GM20431 (cell line): ENCODE results near the gene AP1M1.

Source experiments
- in situ Hi-C: fragments of 300-500 bp; cut with MseI, MboI; formaldehyde crosslinking; loops from one replicate; pipeline ENCODE4 v1.15.0; 2020; ENCODE audit warnings: low sequenced_read_pairs; ENCODE audit not compliant: unreplicated experiment

AP1M1 gene

DNA sequence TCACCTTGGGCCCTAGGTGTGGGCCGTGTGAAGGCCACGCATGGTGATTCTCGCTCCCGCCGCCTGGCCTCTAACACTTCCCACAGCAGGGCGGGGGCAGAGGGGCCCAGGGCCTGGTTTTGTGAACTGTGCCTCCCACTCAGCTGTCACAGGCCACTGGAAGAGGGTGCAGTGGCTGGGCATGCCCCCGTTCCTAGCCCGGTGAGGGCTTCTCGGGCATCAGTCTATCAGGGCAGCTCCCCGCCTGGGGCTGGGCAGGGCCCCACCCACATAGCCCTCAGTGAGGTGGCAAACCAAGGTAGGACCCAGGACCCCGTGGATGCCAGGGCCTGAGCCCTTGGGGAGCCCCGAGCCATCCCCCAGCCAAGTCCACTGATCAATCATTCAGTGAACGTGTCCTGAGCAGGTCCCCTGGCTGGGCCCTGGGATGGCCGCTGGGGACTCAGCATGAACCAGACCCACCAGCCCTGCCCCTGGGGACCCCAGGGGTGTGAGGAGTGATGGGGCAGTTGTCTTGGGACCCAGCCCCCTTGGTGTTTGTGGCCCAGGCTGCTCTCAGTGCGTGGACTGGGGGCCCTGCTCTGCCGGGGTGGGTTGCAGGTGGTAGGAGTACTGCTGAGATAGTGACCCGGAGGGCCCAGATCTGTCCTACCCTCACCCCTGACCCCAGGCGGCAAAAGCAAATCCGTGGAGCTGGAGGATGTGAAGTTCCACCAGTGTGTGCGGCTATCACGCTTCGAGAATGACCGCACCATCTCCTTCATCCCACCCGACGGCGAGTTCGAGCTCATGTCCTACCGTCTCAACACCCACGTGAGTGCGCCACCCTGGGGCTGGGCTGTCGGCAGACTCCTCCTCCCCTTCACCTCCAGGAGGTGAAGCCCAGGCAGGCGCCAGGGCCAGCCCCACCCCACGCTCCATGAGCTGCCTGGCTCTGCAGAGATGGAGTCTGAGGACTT lies 29.4 kb downstream of the AP1M1 start:
- in situ Hi-C loops: no loop called here

DNA sequence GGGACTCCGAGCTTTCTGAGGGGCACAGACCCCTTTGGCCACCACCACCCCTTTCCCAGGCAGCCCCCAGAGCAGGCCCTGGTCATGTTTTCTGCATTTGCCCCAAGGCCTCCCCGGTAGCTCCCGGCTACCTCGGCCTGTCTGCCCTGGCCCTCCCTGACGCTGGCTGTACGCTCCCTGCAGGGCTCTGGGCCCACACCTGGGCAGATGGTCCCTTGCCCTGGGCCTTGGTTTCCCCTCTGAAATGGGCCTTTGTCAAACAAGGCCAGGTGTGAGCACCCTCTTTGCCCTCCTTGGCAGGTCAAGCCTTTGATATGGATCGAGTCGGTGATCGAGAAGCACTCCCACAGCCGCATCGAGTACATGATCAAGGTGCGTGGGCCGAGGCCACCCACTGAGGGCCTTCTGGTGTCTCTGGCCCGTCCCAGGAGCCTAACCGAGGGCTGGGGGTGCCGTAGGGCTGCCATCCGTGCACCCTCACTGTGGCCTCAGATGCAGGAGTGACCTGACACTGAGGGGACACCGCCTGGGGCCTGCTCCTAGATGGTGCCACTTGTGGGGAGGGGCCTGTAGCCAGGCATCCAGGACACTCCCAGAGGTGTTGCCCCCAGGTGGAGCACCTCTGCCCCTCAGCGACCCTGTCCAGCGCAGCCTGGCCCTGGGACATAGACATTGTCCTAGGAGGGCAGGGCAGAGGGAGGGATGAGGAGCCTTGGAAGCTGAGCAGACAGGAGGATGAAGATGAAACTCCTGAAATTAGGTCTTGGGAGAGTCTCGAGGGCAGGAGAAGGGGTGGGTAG lies 30.3 kb downstream of the AP1M1 start:
- in situ Hi-C loops: no loop called here

DNA sequence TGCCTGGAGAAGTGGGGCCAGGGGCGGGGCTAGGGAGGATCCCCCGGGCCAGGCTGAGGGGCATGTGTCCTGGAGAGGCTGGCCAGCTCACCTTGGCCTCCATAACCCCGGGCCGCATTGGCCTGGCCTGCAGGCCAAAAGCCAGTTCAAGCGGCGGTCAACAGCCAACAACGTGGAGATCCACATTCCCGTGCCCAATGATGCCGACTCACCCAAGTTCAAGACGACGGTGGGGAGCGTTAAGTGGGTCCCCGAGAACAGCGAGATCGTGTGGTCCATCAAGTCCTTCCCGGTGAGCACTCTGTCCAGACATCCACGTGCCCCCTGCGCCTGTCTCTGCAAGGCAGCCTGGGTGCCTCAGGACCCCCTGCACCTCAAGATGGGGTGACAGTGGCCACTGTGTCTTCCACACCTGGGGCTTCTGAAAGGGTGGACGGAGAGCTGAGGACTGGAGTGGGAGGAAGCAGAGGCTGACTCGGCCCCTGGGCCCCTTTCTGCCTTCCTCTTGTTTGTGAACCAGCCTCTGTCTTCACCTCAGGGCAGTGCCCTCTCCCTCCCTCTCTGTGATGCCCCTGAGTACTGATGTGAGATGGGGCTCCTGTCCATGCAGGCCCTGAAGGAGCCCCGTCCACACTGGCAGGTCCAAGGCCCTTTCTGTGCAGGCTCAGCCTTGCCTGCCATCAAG lies 31.1 kb downstream of the AP1M1 start:
- in situ Hi-C loops: no loop called here

DNA sequence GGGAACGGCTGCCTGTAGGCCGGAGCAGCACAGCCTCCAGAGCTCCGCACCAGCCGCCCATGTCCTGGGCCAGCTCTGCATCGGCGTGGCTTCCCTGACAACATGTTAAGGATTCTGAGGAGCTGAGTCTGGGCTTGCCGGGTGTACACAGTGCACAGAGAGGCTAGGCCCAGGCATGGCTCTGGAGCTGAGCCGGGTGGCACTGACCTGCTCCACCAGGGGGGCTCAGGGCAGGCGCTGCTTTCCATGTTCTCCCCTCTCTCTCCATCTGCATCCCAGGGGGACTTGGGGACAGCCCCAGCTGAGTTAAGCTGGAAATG lies 31.6 kb downstream of the AP1M1 start:
- in situ Hi-C loops: no loop called here

DNA sequence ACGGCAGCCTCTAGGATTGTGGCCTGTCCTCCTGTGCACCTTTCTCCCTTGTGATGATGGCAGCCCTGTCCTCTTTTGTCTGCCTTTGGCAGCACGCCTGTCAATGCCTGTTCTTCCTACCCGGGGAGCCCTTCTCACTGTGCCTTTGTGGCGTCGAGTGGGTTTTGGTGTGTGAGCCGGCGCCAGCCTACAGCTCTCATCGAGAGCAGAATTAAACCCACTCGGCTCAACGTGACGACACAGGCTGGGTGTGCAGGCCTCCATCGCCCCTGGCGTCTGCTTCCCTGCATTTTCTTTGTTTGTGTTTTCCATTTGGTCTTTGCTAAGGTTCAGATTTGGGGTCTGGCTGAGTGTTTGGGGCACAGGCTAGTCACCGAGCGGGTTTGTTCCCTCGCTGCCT lies 34.4 kb downstream of the AP1M1 start:
- in situ Hi-C loops: no loop called here

DNA sequence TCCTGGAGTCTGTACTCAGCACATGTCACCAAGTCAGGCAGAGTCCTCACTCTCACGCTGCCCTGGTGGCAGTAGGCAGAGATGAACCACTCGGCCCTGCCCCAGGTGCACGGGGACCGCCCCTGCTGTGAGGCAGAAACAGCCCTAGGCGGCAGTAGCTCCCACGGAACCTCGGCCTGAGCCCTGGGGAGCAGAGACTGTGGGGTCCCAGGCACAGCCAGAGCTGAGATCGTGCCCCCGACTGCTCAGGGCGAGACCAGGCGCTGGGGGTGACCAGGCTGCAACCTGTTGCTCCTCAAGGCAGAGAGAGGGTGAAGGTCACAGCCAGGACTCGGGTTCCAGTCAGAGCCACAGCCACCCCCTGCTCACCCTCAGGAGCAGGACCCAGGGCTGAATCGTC lies 34.9 kb downstream of the AP1M1 start:
- in situ Hi-C loops: no loop called here

DNA sequence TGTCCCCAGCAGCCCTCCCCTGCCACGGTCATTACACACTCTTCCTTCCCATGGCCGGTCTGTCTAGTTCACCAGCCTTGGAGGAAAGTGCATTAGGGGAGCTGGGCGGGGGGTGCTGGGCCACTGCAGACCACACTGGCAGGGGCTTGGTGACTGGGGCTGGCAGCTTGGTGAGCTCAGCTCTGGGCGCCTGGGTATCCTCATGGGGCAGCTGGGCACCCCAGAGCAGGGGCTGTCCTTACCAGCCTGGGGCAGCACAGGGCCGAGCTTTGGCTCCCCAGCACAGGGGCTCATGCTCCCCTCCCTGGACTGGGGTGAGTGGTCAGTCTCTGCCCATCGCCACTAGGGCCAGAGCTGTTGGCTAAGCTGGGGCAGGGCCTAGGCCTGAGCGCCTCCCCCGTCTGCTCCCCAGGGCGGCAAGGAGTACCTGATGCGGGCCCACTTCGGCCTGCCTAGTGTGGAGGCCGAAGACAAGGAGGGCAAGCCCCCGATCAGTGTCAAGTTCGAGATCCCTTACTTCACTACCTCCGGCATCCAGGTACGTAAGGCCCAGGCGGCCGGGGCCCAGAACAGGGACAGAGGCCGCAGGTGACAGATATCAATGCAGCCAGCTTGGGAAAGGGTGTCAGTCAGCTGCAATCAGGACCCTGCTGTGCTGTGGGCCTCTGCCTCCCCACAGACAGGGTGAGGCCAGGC lies 35.5 kb downstream of the AP1M1 start:
- in situ Hi-C loops: no loop called here

DNA sequence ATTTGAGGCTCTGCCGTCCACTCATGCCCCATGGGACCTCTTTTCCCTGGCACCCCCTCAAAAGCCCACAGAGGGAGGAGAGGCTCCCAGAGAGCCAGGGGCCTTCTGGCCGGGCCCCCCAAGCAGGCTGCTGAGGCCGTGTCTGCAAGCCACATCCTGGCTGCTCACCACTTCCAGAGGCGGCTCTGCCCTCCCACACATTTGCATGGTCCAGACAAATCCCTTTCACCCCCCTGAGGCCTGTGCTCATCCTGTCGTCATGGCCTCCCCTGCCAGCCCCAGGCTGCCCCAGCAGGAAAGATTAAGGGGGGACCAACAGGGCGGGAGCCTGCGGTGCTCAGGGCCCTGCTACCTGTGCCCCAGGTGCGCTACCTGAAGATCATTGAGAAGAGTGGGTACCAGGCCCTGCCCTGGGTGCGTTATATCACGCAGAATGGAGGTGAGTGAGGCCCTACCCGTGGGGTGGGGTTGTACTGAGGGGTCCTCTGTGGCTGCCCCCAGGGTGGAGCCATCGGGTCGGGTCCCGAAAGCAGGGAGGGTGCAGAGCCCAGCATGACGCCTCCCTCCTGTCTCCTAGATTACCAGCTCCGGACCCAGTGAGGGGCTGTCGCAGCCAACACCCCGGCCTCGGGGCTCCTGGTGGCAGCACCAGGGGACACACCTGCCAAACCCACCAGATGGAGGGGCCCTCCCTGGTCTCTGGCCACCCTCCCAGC lies 36.3 kb downstream of the AP1M1 start:
- in situ Hi-C loops: no loop called here

DNA sequence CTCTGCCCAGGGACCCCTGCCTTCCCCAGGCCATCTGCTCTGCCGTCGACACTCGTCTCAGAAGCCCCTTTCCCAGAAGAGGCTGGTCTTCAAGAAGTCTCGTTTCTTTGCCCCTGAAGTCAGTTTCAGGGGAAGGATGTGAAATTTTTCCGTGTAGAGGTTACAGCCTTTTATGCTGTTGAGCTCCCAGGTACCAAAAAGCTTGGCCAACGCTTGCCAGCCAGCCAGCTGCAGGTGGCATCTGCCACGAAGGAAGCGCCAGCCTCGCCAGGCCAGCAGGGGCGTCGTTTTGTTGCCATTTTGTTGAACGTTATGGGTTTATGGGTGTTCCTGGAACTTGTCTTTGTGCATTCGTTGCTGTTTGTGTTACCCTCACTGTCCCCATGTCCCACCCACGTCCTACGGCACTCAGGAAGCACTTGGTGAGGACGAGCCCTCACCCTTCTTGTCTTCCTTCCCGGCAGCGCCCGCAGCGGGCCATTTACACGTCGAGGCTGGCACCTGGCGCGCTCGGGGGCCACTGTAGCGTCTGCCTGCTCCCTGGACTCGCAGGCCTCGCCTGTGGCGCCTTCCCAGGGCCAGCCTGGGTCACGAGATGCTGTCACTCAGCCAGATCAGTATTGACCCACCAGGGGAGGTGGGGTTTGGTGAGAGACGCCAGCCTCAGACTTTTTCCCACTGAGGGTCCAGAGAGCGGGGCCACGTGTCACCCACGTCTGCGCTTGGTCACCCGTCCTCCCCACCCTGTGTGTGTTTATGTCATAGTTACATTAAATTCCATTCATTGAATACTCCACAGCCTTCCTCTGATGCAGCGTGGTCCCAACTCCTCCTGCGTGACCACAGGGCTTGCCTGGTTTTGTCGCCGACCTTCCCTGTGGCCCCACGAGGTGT lies 37.1 kb downstream of the AP1M1 start:
- in situ Hi-C loops: no loop called here

DNA sequence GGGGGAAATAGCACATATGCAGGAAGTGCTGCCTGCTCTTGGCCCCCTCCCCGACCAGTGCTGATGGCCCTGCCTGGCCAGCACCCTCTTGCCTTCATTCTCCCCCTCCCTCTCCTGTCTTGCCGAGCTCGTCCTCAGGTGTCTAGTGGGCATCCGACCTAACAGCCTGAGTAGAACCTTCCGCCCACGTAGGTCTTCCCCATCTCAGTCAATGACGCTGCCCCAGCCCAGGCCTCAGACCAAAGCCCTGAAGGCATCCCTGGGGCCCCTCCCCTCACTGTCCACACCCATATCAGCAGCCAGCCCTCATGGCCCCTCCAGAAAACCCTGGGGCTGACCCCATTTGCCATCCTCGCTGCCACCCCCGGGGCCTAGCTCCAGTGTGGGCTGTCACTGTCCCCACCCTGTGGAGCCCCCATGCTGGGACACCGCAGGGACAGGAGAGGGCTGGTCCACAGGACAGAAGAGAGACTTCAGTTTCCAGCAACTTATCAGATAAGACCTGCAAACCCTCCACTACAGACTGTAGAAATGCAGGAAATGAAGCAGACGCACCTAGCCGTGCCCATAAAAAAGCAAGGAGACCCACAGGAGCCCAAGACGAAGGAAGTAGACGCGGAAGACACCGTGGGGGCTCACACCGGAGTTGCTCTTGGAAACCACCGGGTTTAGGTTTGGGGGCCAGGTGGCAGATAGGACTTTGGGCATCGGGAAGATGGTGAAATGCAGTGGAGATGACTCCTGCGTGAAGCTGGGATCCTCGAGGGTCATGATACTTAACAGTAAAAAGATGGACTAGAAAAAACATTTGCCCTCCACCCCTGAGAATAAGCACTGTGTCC lies 38.3 kb downstream of the AP1M1 start:
- in situ Hi-C loops: no loop called here

DNA sequence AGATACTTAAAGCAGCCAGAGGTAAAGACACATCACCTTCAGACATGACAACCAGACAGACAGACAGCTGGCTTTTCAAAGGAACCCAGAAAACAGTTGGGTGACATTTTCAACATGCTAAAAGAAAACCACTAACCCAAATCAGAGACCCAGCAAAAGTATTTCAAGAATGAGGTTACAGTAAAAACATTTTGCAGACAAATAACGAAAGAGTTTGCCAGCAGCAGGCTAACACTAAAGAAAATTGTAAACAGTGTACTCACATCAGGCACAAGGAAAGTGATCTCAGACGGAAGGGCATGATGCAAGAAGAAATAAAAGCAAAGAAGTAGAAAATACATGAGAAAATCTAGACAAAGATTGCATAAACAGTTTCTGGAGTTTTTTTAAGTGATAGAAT lies 46.4 kb downstream of the AP1M1 start:
- in situ Hi-C loops: loop anchor here (5.0 kb wide), 1 partner anchor 138 kb away; no protein-coding TSS in a partner anchor

DNA sequence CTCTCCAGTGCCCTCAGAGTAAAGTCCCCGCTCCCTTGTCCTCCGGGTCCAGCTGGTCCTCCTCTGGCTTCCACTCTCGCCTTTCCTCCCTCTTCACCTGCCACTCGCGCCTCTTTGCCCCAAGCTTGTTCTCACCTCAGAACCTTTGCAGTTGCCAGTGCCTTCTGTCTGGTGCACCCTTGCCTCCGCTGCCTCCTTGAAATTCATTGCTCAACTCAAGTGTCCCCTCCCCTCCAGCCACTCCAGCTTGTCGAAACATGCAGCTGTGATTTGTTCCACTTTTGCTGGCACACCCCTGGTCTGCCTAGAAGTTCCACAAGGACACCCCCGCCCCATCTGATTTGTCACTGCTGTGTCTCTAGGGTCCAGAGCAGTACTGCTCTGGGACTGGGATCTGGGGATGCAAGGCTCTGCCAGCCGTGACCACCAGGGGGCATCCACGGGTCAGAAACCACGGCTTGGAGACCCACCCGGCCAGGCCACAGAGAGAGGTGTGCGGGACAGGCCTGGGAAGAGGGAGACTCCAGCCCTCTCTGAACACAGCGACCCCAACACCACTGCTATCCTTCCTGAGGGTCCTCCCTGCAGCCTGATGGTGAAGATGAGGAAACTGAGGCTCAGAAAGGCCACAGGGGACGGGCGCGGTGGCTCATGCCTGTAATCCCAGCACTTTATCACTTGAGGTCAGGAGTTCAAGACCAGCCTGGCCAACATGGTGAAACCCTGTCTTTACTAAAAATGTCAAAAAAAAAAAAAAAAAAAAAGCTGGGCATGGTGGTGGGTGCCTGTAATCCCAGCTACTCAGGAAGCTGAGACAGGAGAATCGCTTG lies 49.9 kb downstream of the AP1M1 start:
- in situ Hi-C loops: no loop called here

DNA sequence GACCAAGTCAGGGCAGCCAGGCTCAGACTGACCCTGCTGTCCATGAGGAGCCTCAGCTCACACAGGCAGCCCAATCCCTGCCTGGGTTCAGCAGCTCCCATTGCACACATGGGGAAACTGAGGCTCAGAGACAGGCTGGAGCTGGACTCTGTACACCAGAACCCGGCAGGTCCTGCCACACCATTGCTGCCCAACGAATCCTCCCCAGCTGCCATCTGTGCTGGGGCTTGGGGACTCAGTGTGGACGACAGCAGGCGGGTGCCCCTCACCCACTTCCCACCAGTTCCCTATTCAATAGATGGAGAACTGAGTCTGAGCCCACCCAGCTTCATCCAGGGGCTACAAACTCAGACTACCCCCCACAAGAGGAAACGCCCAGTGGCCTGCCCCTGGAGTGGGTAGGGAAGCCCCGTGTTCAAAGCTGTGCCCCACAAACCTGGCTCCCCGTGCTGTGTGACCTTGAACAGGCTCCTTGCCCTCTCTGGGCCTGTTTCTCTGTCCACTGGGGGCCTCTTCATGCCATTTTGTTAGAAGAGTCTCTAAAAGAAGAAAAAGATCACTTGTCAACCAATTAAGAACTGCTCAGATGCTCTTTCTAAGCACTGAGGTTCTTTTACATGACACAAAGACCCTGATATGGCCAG lies 50.8 kb downstream of the AP1M1 start:
- in situ Hi-C loops: no loop called here

DNA sequence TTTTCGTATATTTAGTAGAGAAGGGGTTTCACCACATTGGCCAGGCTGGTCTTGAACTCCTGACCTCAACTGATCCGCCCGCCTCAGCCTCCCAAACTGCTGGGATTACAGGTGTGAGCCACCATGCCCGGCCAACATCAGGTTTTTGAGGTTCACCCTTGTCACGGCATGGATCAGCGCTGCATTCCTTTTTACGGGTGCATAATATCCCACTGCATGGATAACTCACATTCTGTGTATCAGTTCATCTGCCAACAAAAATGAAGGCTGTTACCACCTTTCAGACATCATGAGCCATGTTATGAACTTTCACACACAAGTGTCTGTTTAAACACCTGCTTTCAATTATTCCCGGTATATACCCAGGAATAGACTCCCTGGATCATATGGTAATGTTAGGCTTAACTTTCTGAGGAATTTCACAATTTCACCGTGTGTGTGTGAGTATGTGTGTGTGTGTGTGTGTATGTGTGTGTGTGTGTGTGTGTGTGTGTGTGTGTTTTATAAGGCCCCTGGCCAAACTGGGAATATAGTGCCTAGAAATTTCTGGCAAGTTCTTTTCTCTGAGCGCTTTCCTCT lies 52.2 kb downstream of the AP1M1 start:
- in situ Hi-C loops: no loop called here

DNA sequence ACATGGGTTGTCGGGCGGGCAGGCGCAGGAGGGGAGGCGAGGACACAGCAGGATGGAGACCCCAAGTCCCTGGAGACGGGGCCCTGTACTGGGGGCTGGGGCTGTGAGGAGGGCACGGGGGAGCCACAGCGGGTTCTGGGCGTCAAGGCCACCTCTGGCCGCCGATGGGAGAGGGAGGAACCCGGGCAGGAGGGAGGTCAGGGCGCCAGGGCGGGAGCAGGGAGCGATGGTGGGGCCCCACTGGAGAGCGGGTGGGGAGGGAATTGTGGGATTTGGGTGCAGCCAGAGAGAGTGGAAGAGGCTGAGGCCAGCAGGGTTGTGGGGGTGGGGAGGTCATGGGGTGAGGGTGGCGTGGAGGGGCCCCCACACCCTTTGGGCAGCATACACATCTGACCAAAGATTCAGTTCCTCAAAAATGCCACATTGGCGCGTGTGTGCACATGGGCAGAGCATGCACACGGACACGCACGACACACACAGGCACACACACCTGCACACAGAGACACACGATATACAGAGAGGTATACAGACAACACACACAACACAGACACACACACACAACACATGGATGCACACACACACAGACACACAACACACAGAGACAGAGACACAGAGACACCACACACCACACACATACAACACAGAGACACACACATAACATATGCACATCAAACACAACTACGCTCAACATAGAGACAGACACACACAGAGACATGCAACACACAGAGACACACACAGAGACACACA lies 54.9 kb downstream of the AP1M1 start:
- in situ Hi-C loops: no loop called here
